ENCODE measurements around the gene MAPKAPK5.

- no peak for TF ChIP-seq CTCF (IDR thresholded peaks at IDR 0.05)
- TF ChIP-seq POLR2A (IDR thresholded peaks at IDR 0.05) = no peak
These were observed 90.2 kb downstream of the MAPKAPK5 start for GRCh38 chr12:111932241-111932640.

Data from uterus (tissue), 2 donors.